Suprapubic skin (tissue), 3 donors: ENCODE measurements around the gene SOX6.

Experiments used
- EP300 ChIP-seq: sonication (generic); formaldehyde crosslinking; IDR thresholded peaks from one replicate; pipeline ENCODE4 v1.6.1; 2017; ENCODE audit warnings: antibody characterized with exemption
- TF ChIP-seq, protein P1 (sequence below), 2 donors: fragments of 200-600 bp in 1 of 2; fragments of 450-650 bp in 1 of 2; sonication (generic) in 1 of 2; IDR thresholded peaks; one replicate each; pipeline ENCODE4 v1.5.1; 2016 to 2019; ENCODE audit warnings: antibody characterized with exemption in 2 of 2, mild to moderate bottlenecking in 1 of 2, moderate library complexity in 1 of 2

GRCh38 chr11:16001044-16001568 lies 355.2 kb downstream of the SOX6 start:
- TF ChIP-seq, protein P1, sequence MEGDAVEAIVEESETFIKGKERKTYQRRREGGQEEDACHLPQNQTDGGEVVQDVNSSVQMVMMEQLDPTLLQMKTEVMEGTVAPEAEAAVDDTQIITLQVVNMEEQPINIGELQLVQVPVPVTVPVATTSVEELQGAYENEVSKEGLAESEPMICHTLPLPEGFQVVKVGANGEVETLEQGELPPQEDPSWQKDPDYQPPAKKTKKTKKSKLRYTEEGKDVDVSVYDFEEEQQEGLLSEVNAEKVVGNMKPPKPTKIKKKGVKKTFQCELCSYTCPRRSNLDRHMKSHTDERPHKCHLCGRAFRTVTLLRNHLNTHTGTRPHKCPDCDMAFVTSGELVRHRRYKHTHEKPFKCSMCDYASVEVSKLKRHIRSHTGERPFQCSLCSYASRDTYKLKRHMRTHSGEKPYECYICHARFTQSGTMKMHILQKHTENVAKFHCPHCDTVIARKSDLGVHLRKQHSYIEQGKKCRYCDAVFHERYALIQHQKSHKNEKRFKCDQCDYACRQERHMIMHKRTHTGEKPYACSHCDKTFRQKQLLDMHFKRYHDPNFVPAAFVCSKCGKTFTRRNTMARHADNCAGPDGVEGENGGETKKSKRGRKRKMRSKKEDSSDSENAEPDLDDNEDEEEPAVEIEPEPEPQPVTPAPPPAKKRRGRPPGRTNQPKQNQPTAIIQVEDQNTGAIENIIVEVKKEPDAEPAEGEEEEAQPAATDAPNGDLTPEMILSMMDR (IDR thresholded peaks at IDR 0.05): no peak
- TF ChIP-seq EP300: no peak
